Measurements from ENCODE around the gene ACSL3.

ACSL3 gene

GRCh38 chr2:222887124-222887523 is 26.3 kb downstream of the ACSL3 start:
- POLR2A ChIA-PET = no interaction called here
- no peak overlapping the region for H3K27ac ChIP-seq (ENCODE audit: insufficient read depth in 1 of 2, low read depth in 1 of 2, low read length in 2 of 2, poor library complexity in 1 of 2, severe bottlenecking in 2 of 2)
- CTCF ChIA-PET = interaction anchor here (1.4 kb wide), 1 partner anchor 25 kb away, joined by 3 read pairs; no protein-coding TSS in a partner anchor
- peaks cover 0 to 3% (median 0%) of the 10 kb centered on the region in 4 experiments for H3K36me3 ChIP-seq (ENCODE audit: control insufficient read depth in 4 of 4, insufficient read depth in 4 of 4, low read length in 3 of 4)
- WGBS (ENCODE audit: insufficient coverage) = 100% methylated on average over 1 of the region's 1 CpG
- no peak for DNase-seq
- no peaks in the 10 kb centered on the region for H3K27me3 ChIP-seq (replicated peaks in 2 of 5; ENCODE audit: control insufficient read depth in 4 of 5, insufficient read depth in 5 of 5, low read length in 4 of 5)
- H3K4me3 ChIP-seq (ENCODE audit: control insufficient read depth in 1 of 7, extremely low read depth in 1 of 7, insufficient read depth in 4 of 7, low read depth in 2 of 7, low read length in 6 of 7) = no peak overlapping the region
- peaks cover 0 to 3% (median under 1%) of the 10 kb centered on the region in 4 experiments for H3K4me1 ChIP-seq (ENCODE audit: control extremely low read depth in 1 of 4, control insufficient read depth in 4 of 4, insufficient read depth in 4 of 4, low read length in 3 of 4)
- no peaks in the 10 kb centered on the region for H3K9me3 ChIP-seq (ENCODE audit: control extremely low read depth in 1 of 5, control insufficient read depth in 4 of 5, insufficient read depth in 2 of 5, low read depth in 1 of 5, low read length in 4 of 5)

GRCh38 chr2:222888716-222889115 is 27.9 kb downstream of the ACSL3 start:
- H3K36me3 ChIP-seq (ENCODE audit: control insufficient read depth in 4 of 4, insufficient read depth in 4 of 4, low read length in 3 of 4) = peaks cover 0 to 3% (median 0%) of the 10 kb centered on the region in 4 experiments
- H3K9me3 ChIP-seq (ENCODE audit: control extremely low read depth in 1 of 5, control insufficient read depth in 4 of 5, insufficient read depth in 2 of 5, low read depth in 1 of 5, low read length in 4 of 5) = no peaks in the 10 kb centered on the region
- no peak for DNase-seq
- ChIA-PET POLR2A (no interaction called here), CTCF (interaction anchor here (1.1 to 1.5 kb wide), 2 partner anchors 14 to 181 kb away, joined by 4 to 5 read pairs; no protein-coding TSS in a partner anchor)
- H3K4me3 ChIP-seq (ENCODE audit: control insufficient read depth in 1 of 7, extremely low read depth in 1 of 7, insufficient read depth in 4 of 7, low read depth in 2 of 7, low read length in 6 of 7) = no peak overlapping the region
- WGBS (ENCODE audit: insufficient coverage) = no CpG with 5 or more reads among the region's 7 CpGs
- peaks cover 0 to 9% (median 3%) of the 10 kb centered on the region in 4 experiments for H3K4me1 ChIP-seq (ENCODE audit: control extremely low read depth in 1 of 4, control insufficient read depth in 4 of 4, insufficient read depth in 4 of 4, low read length in 3 of 4)
- no peaks in the 10 kb centered on the region for H3K27me3 ChIP-seq (replicated peaks in 2 of 5; ENCODE audit: control insufficient read depth in 4 of 5, insufficient read depth in 5 of 5, low read length in 4 of 5)
- H3K27ac ChIP-seq (ENCODE audit: insufficient read depth in 1 of 2, low read depth in 1 of 2, low read length in 2 of 2, poor library complexity in 1 of 2, severe bottlenecking in 2 of 2) = no peak overlapping the region

DNA sequence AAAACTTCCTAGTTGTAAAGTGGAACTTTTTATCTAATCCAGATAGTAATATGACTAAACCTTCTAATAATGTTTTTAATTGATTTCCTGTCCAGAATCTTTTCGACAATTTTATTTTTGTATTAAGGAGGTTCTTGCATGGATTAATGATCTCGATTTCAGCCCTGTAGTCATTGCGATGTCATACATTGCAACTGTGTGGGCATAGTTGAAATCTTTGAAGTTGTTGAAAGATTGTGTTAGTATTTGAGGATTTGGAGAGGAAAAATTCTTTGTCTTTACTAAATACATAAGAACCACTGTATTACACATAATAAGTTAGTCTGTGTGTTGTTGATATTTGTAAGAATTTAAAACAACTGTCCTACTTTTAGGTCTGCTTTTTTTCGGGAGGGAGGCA is 31.1 kb downstream of the ACSL3 start:
- no peak overlapping the region for H3K4me3 ChIP-seq (ENCODE audit: control insufficient read depth in 1 of 7, extremely low read depth in 1 of 7, insufficient read depth in 4 of 7, low read depth in 2 of 7, low read length in 6 of 7)
- DNase-seq = no peak
- WGBS (ENCODE audit: insufficient coverage) = 100% methylated on average over 3 of the region's 4 CpGs
- H3K27me3 ChIP-seq (replicated peaks in 2 of 5; ENCODE audit: control insufficient read depth in 4 of 5, insufficient read depth in 5 of 5, low read length in 4 of 5) = no peaks in the 10 kb centered on the region
- H3K36me3 ChIP-seq (ENCODE audit: control insufficient read depth in 4 of 4, insufficient read depth in 4 of 4, low read length in 3 of 4) = peaks cover 0 to 3% (median 0%) of the 10 kb centered on the region in 4 experiments
- ChIA-PET CTCF (no interaction called here), POLR2A (no interaction called here)
- no peaks in the 10 kb centered on the region for H3K9me3 ChIP-seq (ENCODE audit: control extremely low read depth in 1 of 5, control insufficient read depth in 4 of 5, insufficient read depth in 2 of 5, low read depth in 1 of 5, low read length in 4 of 5)
- no peak overlapping the region for H3K27ac ChIP-seq (ENCODE audit: insufficient read depth in 1 of 2, low read depth in 1 of 2, low read length in 2 of 2, poor library complexity in 1 of 2, severe bottlenecking in 2 of 2)
- H3K4me1 ChIP-seq (ENCODE audit: control extremely low read depth in 1 of 4, control insufficient read depth in 4 of 4, insufficient read depth in 4 of 4, low read length in 3 of 4) = peaks cover 0 to 10% (median 8%) of the 10 kb centered on the region in 4 experiments

GRCh38 chr2:222892321-222892720 is 31.5 kb downstream of the ACSL3 start:
- Histone ChIP-seq H3K27me3 (replicated peaks in 2 of 5; ENCODE audit: control insufficient read depth in 4 of 5, insufficient read depth in 5 of 5, low read length in 4 of 5) (no peaks in the 10 kb centered on the region), H3K36me3 (ENCODE audit: control insufficient read depth in 4 of 4, insufficient read depth in 4 of 4, low read length in 3 of 4) (peaks cover 0 to 3% (median 0%) of the 10 kb centered on the region in 4 experiments), H3K4me3 (ENCODE audit: control insufficient read depth in 1 of 7, extremely low read depth in 1 of 7, insufficient read depth in 4 of 7, low read depth in 2 of 7, low read length in 6 of 7) (no peak overlapping the region), H3K27ac (ENCODE audit: insufficient read depth in 1 of 2, low read depth in 1 of 2, low read length in 2 of 2, poor library complexity in 1 of 2, severe bottlenecking in 2 of 2) (no peak overlapping the region), H3K4me1 (ENCODE audit: control extremely low read depth in 1 of 4, control insufficient read depth in 4 of 4, insufficient read depth in 4 of 4, low read length in 3 of 4) (peaks cover 0 to 10% (median 8%) of the 10 kb centered on the region in 4 experiments), H3K9me3 (ENCODE audit: control extremely low read depth in 1 of 5, control insufficient read depth in 4 of 5, insufficient read depth in 2 of 5, low read depth in 1 of 5, low read length in 4 of 5) (no peaks in the 10 kb centered on the region)
- WGBS (ENCODE audit: insufficient coverage) = no CpG with 5 or more reads among the region's 2 CpGs
- peak in 1 of 3 donors; percentile 6 for DNase-seq
- ChIA-PET CTCF (no interaction called here), POLR2A (interaction anchor here (0.6 kb wide), 1 partner anchor 23 kb away, joined by 3 read pairs; no protein-coding TSS in a partner anchor)

- CTCF ChIA-PET = no interaction called here
- no peak for DNase-seq
- Histone ChIP-seq H3K27ac (ENCODE audit: insufficient read depth in 1 of 2, low read depth in 1 of 2, low read length in 2 of 2, poor library complexity in 1 of 2, severe bottlenecking in 2 of 2) (no peak overlapping the region), H3K4me3 (ENCODE audit: control insufficient read depth in 1 of 7, extremely low read depth in 1 of 7, insufficient read depth in 4 of 7, low read depth in 2 of 7, low read length in 6 of 7) (no peak overlapping the region), H3K36me3 (ENCODE audit: control insufficient read depth in 4 of 4, insufficient read depth in 4 of 4, low read length in 3 of 4) (peaks cover 0 to 3% (median 0%) of the 10 kb centered on the region in 4 experiments), H3K9me3 (ENCODE audit: control extremely low read depth in 1 of 5, control insufficient read depth in 4 of 5, insufficient read depth in 2 of 5, low read depth in 1 of 5, low read length in 4 of 5) (no peaks in the 10 kb centered on the region), H3K4me1 (ENCODE audit: control extremely low read depth in 1 of 4, control insufficient read depth in 4 of 4, insufficient read depth in 4 of 4, low read length in 3 of 4) (peaks cover 0 to 10% (median 8%) of the 10 kb centered on the region in 4 experiments), H3K27me3 (replicated peaks in 2 of 5; ENCODE audit: control insufficient read depth in 4 of 5, insufficient read depth in 5 of 5, low read length in 4 of 5) (no peaks in the 10 kb centered on the region)
- WGBS (ENCODE audit: insufficient coverage) = no CpG with 5 or more reads among the region's 1 CpG
- POLR2A ChIA-PET = interaction anchor here (0.6 kb wide), 1 partner anchor 23 kb away, joined by 3 read pairs; no protein-coding TSS in a partner anchor
These were observed 31.9 kb downstream of the ACSL3 start for GRCh38 chr2:222892761-222893160.

GRCh38 chr2:222893716-222894115 is 32.9 kb downstream of the ACSL3 start:
- CTCF ChIA-PET = interaction anchor here (1.3 to 1.4 kb wide), 2 partner anchors 9 to 186 kb away, joined by 3 to 4 read pairs; no protein-coding TSS in a partner anchor
- POLR2A ChIA-PET = no interaction called here
- no peaks in the 10 kb centered on the region for H3K27me3 ChIP-seq (replicated peaks in 2 of 5; ENCODE audit: control insufficient read depth in 4 of 5, insufficient read depth in 5 of 5, low read length in 4 of 5)

GRCh38 chr2:222895144-222895543 is 34.3 kb downstream of the ACSL3 start:
- ChIA-PET POLR2A (no interaction called here), CTCF (interaction anchor here (1.2 kb wide), 1 partner anchor 11 kb away, joined by 3 read pairs; no protein-coding TSS in a partner anchor)
- DNase-seq = no peak
- no peaks in the 10 kb centered on the region for H3K36me3 ChIP-seq (ENCODE audit: control insufficient read depth in 4 of 4, insufficient read depth in 4 of 4, low read length in 3 of 4)
- no peaks in the 10 kb centered on the region for H3K9me3 ChIP-seq (ENCODE audit: control extremely low read depth in 1 of 5, control insufficient read depth in 4 of 5, insufficient read depth in 2 of 5, low read depth in 1 of 5, low read length in 4 of 5)
- no CpG with 5 or more reads among the region's 1 CpG for WGBS (ENCODE audit: insufficient coverage)
- H3K4me1 ChIP-seq (ENCODE audit: control extremely low read depth in 1 of 4, control insufficient read depth in 4 of 4, insufficient read depth in 4 of 4, low read length in 3 of 4) = peaks cover 0 to 12% (median 8%) of the 10 kb centered on the region in 4 experiments
- H3K27ac ChIP-seq (ENCODE audit: insufficient read depth in 1 of 2, low read depth in 1 of 2, low read length in 2 of 2, poor library complexity in 1 of 2, severe bottlenecking in 2 of 2) = no peak overlapping the region
- no peaks in the 10 kb centered on the region for H3K27me3 ChIP-seq (replicated peaks in 2 of 5; ENCODE audit: control insufficient read depth in 4 of 5, insufficient read depth in 5 of 5, low read length in 4 of 5)
- no peak overlapping the region for H3K4me3 ChIP-seq (ENCODE audit: control insufficient read depth in 1 of 7, extremely low read depth in 1 of 7, insufficient read depth in 4 of 7, low read depth in 2 of 7, low read length in 6 of 7)

More at GRCh38 chr2:222893716-222894115, 32.9 kb downstream of the ACSL3 start:
- H3K36me3 ChIP-seq (ENCODE audit: control insufficient read depth in 4 of 4, insufficient read depth in 4 of 4, low read length in 3 of 4) = no peaks in the 10 kb centered on the region
- no peak overlapping the region for H3K4me3 ChIP-seq (ENCODE audit: control insufficient read depth in 1 of 7, extremely low read depth in 1 of 7, insufficient read depth in 4 of 7, low read depth in 2 of 7, low read length in 6 of 7)
- H3K9me3 ChIP-seq (ENCODE audit: control extremely low read depth in 1 of 5, control insufficient read depth in 4 of 5, insufficient read depth in 2 of 5, low read depth in 1 of 5, low read length in 4 of 5) = no peaks in the 10 kb centered on the region
- H3K27ac ChIP-seq (ENCODE audit: insufficient read depth in 1 of 2, low read depth in 1 of 2, low read length in 2 of 2, poor library complexity in 1 of 2, severe bottlenecking in 2 of 2) = no peak overlapping the region
- 92% methylated on average over 2 of the region's 4 CpGs for WGBS (ENCODE audit: insufficient coverage)
- no peak for DNase-seq
- peaks cover 0 to 12% (median 8%) of the 10 kb centered on the region in 4 experiments for H3K4me1 ChIP-seq (ENCODE audit: control extremely low read depth in 1 of 4, control insufficient read depth in 4 of 4, insufficient read depth in 4 of 4, low read length in 3 of 4)

Measured in common myeloid progenitor, CD34-positive (primary cell).